ENCODE measurements around the gene MEGF10.

Gene MEGF10

DNA sequence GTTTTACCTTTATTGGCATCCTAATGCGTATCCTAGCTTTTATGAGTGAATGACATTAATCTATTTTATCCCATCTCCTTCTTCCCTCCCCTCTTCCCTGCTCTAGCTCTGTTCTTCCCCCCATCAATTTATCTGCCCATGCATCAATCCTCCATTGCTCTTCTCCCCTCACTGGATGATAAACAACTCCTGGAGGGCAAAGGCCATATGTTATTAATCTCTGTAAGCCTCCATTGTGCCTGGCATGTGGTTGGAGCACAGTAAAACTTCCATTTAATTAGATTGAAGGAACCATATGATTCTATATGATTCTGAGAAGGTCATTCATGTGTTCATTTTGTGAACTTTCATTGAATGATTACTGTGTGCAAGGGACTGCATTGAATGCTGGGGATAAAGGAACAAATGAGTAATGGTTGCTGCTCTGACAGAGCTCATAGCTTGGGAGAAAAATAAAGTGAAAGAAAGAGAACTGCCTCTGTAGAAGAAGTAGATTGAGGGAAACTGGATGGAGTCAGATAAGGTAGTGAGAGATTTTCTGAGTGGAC, 85.0 kb downstream of the MEGF10 start:
- no peak overlapping the region for H3K4me3 ChIP-seq (ENCODE audit: low read depth, low read length)
- TF ChIP-seq, protein P1, sequence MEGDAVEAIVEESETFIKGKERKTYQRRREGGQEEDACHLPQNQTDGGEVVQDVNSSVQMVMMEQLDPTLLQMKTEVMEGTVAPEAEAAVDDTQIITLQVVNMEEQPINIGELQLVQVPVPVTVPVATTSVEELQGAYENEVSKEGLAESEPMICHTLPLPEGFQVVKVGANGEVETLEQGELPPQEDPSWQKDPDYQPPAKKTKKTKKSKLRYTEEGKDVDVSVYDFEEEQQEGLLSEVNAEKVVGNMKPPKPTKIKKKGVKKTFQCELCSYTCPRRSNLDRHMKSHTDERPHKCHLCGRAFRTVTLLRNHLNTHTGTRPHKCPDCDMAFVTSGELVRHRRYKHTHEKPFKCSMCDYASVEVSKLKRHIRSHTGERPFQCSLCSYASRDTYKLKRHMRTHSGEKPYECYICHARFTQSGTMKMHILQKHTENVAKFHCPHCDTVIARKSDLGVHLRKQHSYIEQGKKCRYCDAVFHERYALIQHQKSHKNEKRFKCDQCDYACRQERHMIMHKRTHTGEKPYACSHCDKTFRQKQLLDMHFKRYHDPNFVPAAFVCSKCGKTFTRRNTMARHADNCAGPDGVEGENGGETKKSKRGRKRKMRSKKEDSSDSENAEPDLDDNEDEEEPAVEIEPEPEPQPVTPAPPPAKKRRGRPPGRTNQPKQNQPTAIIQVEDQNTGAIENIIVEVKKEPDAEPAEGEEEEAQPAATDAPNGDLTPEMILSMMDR (IDR thresholded peaks at IDR 0.05; ENCODE audit: low read depth, low read length, missing control alignments): no peak
- DNase-seq (ENCODE audit: low read depth): no peak

DNA sequence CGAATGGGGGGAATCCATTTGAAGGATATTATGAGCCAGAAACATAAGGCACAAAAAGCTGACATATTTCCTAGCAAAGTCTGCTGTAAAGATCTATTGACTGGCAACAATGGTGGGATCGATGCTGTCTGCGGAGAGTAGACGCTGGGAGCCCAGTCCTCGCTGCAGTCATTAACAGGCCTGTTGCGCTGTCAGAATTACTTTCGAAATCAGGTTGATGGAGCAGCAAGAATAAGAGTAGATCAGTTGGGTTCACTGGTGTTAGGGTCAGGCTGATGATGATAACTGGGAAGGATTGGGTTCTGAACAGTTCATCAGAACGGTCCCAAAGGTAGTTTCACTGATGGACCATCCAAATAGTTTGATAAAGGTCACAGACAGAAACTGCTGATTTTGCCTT, 87.1 kb downstream of the MEGF10 start:
- no peak for DNase-seq (ENCODE audit: low read depth)
- TF ChIP-seq, protein P1 (IDR thresholded peaks at IDR 0.05; ENCODE audit: low read depth, low read length, missing control alignments): no peak
- H3K4me3 ChIP-seq (ENCODE audit: low read depth, low read length): no peak overlapping the region

DNA sequence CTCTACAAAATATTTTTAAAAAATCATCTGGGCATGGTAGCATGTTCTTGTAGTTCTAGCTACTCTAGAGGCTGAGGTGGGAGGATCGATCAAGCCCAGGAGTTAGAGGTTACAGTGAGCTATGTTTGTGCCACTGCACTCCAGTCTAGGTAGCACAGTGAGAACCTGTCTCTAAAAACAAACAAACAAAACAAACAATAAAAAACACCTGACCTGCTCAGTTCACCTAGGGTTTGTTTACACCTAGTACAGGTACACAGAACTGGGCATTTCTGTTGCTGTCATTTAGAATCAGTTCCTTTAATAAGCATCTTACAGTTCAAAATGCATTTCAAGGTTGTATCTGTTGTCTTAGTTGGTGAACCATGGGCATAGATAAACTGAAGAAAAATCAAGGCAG, 95.3 kb downstream of the MEGF10 start:
- TF ChIP-seq, protein P1 (IDR thresholded peaks at IDR 0.05; ENCODE audit: low read depth, low read length, missing control alignments): no peak
- no peak overlapping the region for H3K4me3 ChIP-seq (ENCODE audit: low read depth, low read length)
- no peak for DNase-seq (ENCODE audit: low read depth)

DNA sequence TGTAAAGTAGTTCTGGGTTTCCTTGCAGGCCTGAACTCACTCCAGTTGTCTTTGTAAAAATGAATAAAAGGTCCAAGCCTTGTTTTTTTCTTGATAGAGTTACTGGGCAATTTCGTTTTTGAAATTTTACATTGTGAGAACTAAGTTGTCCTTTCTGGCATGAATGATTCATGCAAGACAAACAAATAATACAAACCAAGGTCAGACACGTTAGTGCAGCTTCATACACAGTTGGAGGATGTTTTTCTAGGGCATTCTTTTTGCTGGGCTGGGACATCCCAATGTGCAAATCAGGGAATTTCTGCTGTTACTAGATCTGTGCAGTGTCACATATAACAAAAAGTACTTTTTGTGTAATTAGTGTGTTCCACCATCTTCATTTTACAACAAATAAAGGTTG, 96.0 kb downstream of the MEGF10 start:
- TF ChIP-seq, protein P1 (IDR thresholded peaks at IDR 0.05; ENCODE audit: low read depth, low read length, missing control alignments): no peak
- DNase-seq (ENCODE audit: low read depth): no peak

DNA sequence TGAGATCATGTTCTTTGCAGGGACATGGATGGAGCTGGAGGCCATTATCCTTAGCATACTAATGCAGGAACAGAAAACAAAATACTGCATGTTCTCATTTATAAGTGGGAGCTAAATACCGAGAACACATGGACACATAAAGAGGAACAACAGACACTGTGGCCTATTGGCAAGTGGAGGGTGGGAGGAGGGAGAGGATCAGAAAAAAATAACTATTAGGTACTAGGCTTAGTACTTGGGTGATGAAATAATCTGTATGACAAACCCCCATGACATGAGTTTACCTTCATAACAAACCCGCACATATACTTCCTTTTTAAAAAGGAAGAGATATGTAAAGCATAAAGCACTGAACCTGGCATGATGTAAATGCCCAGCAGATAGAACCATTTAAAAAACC, 99.0 kb downstream of the MEGF10 start:
- DNase-seq (ENCODE audit: low read depth): no peak
- TF ChIP-seq, protein P1 (IDR thresholded peaks at IDR 0.05; ENCODE audit: low read depth, low read length, missing control alignments): no peak
- H3K4me3 ChIP-seq (ENCODE audit: low read depth, low read length): no peak overlapping the region

More for the DNA sequence above, 96.0 kb downstream of the MEGF10 start:
- H3K4me3 ChIP-seq (ENCODE audit: low read depth, low read length): no peak overlapping the region

DNA sequence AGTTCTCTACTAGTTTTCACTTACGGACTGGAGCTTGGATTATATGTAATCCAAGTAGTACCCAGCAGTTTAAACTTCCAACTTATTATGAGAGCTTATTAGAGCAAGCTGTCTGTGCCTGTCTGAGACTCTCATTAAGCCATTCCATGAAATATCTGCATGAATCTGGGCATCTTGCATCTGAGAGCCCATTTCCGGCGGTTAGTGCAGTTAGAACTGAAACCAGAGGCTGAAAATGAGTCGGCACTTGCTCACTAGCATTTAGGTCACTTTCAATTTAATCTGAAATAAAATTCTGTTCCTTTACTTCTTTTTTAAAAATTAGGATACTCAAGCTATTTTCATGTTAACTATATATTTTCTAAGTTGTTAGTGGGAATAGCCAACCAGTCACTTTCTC, 102.2 kb downstream of the MEGF10 start:
- no peak overlapping the region for H3K4me3 ChIP-seq (ENCODE audit: low read depth, low read length)
- no peak for DNase-seq (ENCODE audit: low read depth)
- TF ChIP-seq, protein P1 (IDR thresholded peaks at IDR 0.05; ENCODE audit: low read depth, low read length, missing control alignments): no peak

DNA sequence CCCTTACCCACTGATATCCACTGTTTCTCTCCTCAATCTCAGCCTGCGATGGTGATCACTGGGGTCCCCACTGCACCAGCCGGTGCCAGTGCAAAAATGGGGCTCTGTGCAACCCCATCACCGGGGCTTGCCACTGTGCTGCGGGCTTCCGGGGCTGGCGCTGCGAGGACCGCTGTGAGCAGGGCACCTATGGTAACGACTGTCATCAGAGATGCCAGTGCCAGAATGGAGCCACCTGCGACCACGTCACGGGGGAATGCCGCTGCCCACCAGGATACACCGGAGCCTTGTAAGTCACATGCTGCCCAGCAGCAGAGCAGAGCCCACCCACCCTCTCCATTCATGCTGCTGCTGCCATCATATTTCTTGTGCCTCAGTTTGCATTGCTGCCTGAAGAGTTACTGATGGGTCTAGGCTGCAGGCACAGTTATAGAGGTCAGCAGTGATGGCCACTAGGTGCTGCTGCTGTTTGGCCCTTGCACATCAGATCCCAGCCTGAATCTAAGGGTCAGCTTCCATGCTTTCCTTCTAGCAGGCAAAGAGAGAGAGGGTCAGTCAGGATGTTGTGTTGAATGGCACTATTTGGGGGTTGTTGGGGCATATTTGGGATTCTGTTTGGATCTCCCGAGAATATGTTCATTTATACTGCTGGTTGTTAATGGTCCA, 106.0 kb downstream of the MEGF10 start:
- TF ChIP-seq, protein P1 (IDR thresholded peaks at IDR 0.05; ENCODE audit: low read depth, low read length, missing control alignments): no peak
- no peak for DNase-seq (ENCODE audit: low read depth)
- H3K4me3 ChIP-seq (ENCODE audit: low read depth, low read length): no peak overlapping the region
